K562 (cell line): ENCODE data around the gene MAGIX. TPM values are rescaled to one million over a fixed set of nuclear protein-coding genes. Genes with fewer than 3 reads are reported as not detected.

ENCODE experiments used
- CBFA2T2 ChIP-seq: fragments of 450-650 bp; conservative IDR thresholded peaks from 2 replicates; pipeline ENCODE4 v1.6.1; 2017; ENCODE audit warnings: mild to moderate bottlenecking
- ETV6 ChIP-seq, 3 experiments: fragments of 150-350 bp in 1 of 3; sonication (generic) in 1 of 3; formaldehyde crosslinking in 1 of 3; IDR thresholded peaks; 2 replicates each; pipeline versions ENCODE4 v1.6.1 to v1.8.0; 2014 to 2022; ENCODE audit warnings: borderline replicate concordance in 2 of 3, low read depth in 2 of 3, antibody characterized with exemption in 1 of 3, low read length in 1 of 3, mild to moderate bottlenecking in 1 of 3, missing genetic modification reagents in 1 of 3
- FOXP1 ChIP-seq: sonication (generic); formaldehyde crosslinking; IDR thresholded peaks from 2 replicates; pipeline ENCODE4 v1.8.0; 2022; ENCODE audit warnings: mild to moderate bottlenecking, missing genetic modification reagents
- HDAC6 ChIP-seq: IDR thresholded peaks from 2 replicates; pipeline ENCODE4 v1.6.1; 2012; ENCODE audit warnings: low read depth, mild to moderate bottlenecking, control low read depth, inconsistent platforms, low read length, moderate library complexity
- HNRNPL ChIP-seq: fragments of 200-400 bp; formaldehyde crosslinking; IDR thresholded peaks from 2 replicates; pipeline ENCODE4 v1.6.1; 2017; ENCODE audit warnings: low read depth, mild to moderate bottlenecking, low read length
- L3MBTL2 ChIP-seq: fragments of 450-650 bp; IDR thresholded peaks from 2 replicates; pipeline ENCODE4 v1.6.1; 2016; ENCODE audit warnings: mild to moderate bottlenecking, moderate library complexity
- MEIS2 ChIP-seq: fragments of 450-650 bp; IDR thresholded peaks from 2 replicates; pipeline ENCODE4 v1.6.1; 2014; ENCODE audit warnings: mild to moderate bottlenecking; ENCODE audit not compliant: partially characterized antibody
- PCBP1 ChIP-seq: fragments of 200-400 bp; formaldehyde crosslinking; IDR thresholded peaks from 2 replicates; pipeline ENCODE4 v1.6.1; 2018; ENCODE audit warnings: mild to moderate bottlenecking, low read depth, low read length; ENCODE audit not compliant: poor library complexity, severe bottlenecking
- TBP ChIP-seq: optimal IDR thresholded peaks from 2 replicates; pipeline ENCODE3; 2011; ENCODE audit warnings: low read depth, low read length, improper control_type of control experiment
- TEAD2 ChIP-seq: fragments of 450-650 bp; IDR thresholded peaks from 2 replicates; pipeline ENCODE4 v1.6.1; 2016; ENCODE audit warnings: missing genetic modification characterization, control low read depth, missing compliant biosample characterization
- TRIM28 ChIP-seq: fragments of 450-650 bp; IDR thresholded peaks from 2 replicates; pipeline ENCODE4 v1.6.1; 2017
- XRCC4 ChIP-seq: IDR thresholded peaks from one replicate; pipeline ENCODE4 v1.6.1; 2011; ENCODE audit not compliant: insufficient read depth, insufficient read length; ENCODE audit errors: extremely low read depth
- ZEB2 ChIP-seq: fragments of 450-650 bp; IDR thresholded peaks from 2 replicates; pipeline ENCODE4 v1.6.1; 2016
- ZNF217 ChIP-seq: sonication (generic); formaldehyde crosslinking; IDR thresholded peaks from 2 replicates; pipeline ENCODE4 v1.8.0; 2022; ENCODE audit warnings: mild to moderate bottlenecking, missing genetic modification reagents
- ZNF23 ChIP-seq: fragments of 250-450 bp; sonication (Bioruptor Pico); IDR thresholded peaks from 2 replicates; pipeline ENCODE4 v1.4.0; 2020; ENCODE audit warnings: mild to moderate bottlenecking
- polyA plus RNA-seq, 8 experiments: library from polyadenylated mRNA; depleted of rRNA in 4 of 8; stranded (reverse) in 5 of 8; unstranded in 3 of 8; fragments of >200 nt; fragmentation: Nextera tagmentation in 2 of 8; fragmentation: Illumina TruSeq in 1 of 8; extraction: Ambion mirVana in 2 of 8; extraction: Trizol in 1 of 8; gene quantifications; 2 replicates each; pipeline versions ENCODE4 v1.2.1 to v1.2.3, GENCODE V29; 2011 to 2014; ENCODE audit warnings: inconsistent platforms in 1 of 8, missing spikeins in 1 of 8
- total RNA-seq, 7 experiments: library from RNA; depleted of rRNA in 6 of 7; stranded (reverse); fragments of >200 nt in 6 of 7; fragmentation: Illumina TruSeq in 2 of 7; extraction: Trizol in 2 of 7; gene quantifications; 2 replicates each; pipeline versions ENCODE4 v1.2.1 to v1.2.3, GENCODE V29; 2011 to 2021; ENCODE audit warnings: low replicate concordance in 1 of 7
- TF ChIP-seq, protein P1 (sequence below): fragments of 200-800 bp; sonication (Bioruptor generic); IDR thresholded peaks from 2 replicates; pipeline ENCODE4 v1.6.1; 2016; ENCODE audit warnings: missing genetic modification characterization, missing compliant biosample characterization
- TF ChIP-seq, protein P2 (sequence below): fragments of 250-450 bp; sonication (Bioruptor Pico); IDR thresholded peaks from 2 replicates; pipeline ENCODE4 v1.4.0; 2020; ENCODE audit warnings: mild to moderate bottlenecking, moderate library complexity
- TF ChIP-seq, protein P3 (sequence below): fragments of 250-450 bp; sonication (Bioruptor Pico); IDR thresholded peaks from 2 replicates; pipeline ENCODE4 v1.9.0; 2021; ENCODE audit warnings: mild to moderate bottlenecking, inconsistent platforms

Gene MAGIX
- total and polyA plus RNA-seq, 9 of the 15 experiments (the other 6 are each of a cell fraction or from before 2014, with no cell fraction given) = 0.08 to 3.5 (median 0.47) TPM

DNA sequence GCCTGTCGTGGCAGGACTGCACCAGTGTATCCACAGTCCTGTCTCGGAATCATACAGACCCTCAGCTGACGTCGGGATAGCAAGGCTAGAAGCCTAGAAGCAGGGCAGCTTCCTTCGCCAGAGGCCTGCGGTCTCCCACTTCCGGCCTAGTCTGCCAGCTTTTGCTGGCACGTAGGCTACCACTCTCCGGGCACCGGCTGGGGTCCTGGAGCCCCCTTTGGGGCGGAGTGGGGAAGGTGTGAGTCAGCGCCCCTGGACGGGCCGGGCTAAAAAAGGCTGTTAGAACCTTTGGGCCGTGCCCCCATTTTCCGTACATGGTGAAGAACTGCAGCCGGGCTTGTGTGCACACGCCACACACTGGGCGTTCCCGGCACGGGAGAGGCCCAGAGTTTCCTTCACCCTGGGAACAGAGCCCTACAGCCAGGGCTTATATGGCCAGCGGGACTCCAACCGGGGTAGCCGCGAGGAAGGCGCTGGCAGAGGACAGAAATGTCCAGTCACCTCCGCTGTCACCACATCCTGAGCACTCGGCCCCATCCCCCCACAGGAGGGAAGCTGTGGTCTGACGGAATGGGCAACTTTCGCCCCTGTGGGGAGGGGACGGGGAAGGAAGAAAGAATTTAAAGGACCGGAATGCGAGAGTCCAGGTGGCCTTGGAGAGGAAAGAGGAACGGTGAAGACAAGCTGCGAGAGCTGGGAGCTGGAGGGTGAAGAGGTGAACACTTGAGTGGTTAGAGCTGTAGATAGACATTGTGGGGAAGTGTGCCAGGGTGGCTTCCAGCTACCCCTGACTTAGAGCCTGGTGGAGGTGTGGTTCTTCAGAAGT lies 4.6 kb downstream of the MAGIX start (continued):
- TF ChIP-seq, protein P1, sequence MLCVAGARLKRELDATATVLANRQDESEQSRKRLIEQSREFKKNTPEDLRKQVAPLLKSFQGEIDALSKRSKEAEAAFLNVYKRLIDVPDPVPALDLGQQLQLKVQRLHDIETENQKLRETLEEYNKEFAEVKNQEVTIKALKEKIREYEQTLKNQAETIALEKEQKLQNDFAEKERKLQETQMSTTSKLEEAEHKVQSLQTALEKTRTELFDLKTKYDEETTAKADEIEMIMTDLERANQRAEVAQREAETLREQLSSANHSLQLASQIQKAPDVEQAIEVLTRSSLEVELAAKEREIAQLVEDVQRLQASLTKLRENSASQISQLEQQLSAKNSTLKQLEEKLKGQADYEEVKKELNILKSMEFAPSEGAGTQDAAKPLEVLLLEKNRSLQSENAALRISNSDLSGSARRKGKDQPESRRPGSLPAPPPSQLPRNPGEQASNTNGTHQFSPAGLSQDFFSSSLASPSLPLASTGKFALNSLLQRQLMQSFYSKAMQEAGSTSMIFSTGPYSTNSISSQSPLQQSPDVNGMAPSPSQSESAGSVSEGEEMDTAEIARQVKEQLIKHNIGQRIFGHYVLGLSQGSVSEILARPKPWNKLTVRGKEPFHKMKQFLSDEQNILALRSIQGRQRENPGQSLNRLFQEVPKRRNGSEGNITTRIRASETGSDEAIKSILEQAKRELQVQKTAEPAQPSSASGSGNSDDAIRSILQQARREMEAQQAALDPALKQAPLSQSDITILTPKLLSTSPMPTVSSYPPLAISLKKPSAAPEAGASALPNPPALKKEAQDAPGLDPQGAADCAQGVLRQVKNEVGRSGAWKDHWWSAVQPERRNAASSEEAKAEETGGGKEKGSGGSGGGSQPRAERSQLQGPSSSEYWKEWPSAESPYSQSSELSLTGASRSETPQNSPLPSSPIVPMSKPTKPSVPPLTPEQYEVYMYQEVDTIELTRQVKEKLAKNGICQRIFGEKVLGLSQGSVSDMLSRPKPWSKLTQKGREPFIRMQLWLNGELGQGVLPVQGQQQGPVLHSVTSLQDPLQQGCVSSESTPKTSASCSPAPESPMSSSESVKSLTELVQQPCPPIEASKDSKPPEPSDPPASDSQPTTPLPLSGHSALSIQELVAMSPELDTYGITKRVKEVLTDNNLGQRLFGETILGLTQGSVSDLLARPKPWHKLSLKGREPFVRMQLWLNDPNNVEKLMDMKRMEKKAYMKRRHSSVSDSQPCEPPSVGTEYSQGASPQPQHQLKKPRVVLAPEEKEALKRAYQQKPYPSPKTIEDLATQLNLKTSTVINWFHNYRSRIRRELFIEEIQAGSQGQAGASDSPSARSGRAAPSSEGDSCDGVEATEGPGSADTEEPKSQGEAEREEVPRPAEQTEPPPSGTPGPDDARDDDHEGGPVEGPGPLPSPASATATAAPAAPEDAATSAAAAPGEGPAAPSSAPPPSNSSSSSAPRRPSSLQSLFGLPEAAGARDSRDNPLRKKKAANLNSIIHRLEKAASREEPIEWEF (CRISPR knock-in tag) = no peak
- TF ChIP-seq TBP = peak; percentile 64
- no peak for TF ChIP-seq HDAC6
- TF ChIP-seq XRCC4 = no peak
- TF ChIP-seq MEIS2 = peak; percentile 58
- TF ChIP-seq HNRNPL = no peak
- TF ChIP-seq, protein P2, sequence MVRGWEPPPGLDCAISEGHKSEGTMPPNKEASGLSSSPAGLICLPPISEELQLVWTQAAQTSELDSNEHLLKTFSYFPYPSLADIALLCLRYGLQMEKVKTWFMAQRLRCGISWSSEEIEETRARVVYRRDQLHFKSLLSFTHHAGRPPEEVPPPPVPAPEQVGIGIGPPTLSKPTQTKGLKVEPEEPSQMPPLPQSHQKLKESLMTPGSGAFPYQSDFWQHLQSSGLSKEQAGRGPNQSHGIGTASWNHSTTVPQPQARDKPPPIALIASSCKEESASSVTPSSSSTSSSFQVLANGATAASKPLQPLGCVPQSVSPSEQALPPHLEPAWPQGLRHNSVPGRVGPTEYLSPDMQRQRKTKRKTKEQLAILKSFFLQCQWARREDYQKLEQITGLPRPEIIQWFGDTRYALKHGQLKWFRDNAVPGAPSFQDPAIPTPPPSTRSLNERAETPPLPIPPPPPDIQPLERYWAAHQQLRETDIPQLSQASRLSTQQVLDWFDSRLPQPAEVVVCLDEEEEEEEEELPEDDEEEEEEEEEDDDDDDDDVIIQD (CRISPR knock-in tag) = no peak
- TF ChIP-seq ZEB2 = peak; percentile 66; the same call in 1 of the 2 replicates
- peak in 1 of 2 experiments; percentile 63; a peak in 1 of 4 replicates for TF ChIP-seq ETV6 (IDR thresholded peaks at IDR 0.05; ENCODE audit: borderline replicate concordance in 1 of 2, low read depth in 2 of 2, low read length in 1 of 2)
- TF ChIP-seq ETV6 (CRISPR knock-in tag; IDR thresholded peaks at IDR 0.05; ENCODE audit: borderline replicate concordance) = no peak
- TF ChIP-seq, protein P3, sequence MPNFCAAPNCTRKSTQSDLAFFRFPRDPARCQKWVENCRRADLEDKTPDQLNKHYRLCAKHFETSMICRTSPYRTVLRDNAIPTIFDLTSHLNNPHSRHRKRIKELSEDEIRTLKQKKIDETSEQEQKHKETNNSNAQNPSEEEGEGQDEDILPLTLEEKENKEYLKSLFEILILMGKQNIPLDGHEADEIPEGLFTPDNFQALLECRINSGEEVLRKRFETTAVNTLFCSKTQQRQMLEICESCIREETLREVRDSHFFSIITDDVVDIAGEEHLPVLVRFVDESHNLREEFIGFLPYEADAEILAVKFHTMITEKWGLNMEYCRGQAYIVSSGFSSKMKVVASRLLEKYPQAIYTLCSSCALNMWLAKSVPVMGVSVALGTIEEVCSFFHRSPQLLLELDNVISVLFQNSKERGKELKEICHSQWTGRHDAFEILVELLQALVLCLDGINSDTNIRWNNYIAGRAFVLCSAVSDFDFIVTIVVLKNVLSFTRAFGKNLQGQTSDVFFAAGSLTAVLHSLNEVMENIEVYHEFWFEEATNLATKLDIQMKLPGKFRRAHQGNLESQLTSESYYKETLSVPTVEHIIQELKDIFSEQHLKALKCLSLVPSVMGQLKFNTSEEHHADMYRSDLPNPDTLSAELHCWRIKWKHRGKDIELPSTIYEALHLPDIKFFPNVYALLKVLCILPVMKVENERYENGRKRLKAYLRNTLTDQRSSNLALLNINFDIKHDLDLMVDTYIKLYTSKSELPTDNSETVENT (CRISPR knock-in tag) = no peak
- TF ChIP-seq TEAD2 (tag) = no peak
- no peak for TF ChIP-seq PCBP1
- no peak for TF ChIP-seq TRIM28
- no peak for TF ChIP-seq ZNF217 (CRISPR knock-in tag)
- TF ChIP-seq L3MBTL2 = peak; percentile 76; the same call in 1 of the 2 replicates
- no peak for TF ChIP-seq FOXP1
- TF ChIP-seq CBFA2T2 = no peak
- no peak for TF ChIP-seq ZNF23 (CRISPR knock-in tag)
